Renal pelvis (tissue), 4 donors: ENCODE data around the gene ALPK1. TPM values are rescaled to one million over a fixed set of nuclear protein-coding genes. Genes with fewer than 3 reads are reported as not detected.
"Not testable (repeated sequence)": the region's sequence is repeated elsewhere in the genome, so short reads cannot be mapped to it uniquely, and the experiment has no call there.

Source experiments
- DNase-seq: peaks from one replicate; pipeline ENCODE4 v3.0.0-alpha.2; 2013
- polyA plus RNA-seq, 3 donors: library from polyadenylated mRNA; unstranded; fragments of 120-200 nt; gene quantifications; one replicate each; pipeline ENCODE4 v1.2.1, GENCODE V29; 2013; ENCODE audit not compliant: insufficient read length in 3 of 3

The ALPK1 gene
- polyA plus RNA-seq, 3 donors = 10.0 to 19.4 (median 17.0) TPM

- DNase-seq = no peak
These were observed 151.3 kb downstream of the ALPK1 start for GRCh38 chr4:112448306-112449132.

- no peak for DNase-seq
These were observed 152.5 kb downstream of the ALPK1 start for GRCh38 chr4:112449708-112450107.

- DNase-seq = no peak
These were observed 153.9 kb downstream of the ALPK1 start for GRCh38 chr4:112451104-112451503.

GRCh38 chr4:112451831-112452230, 154.7 kb downstream of the ALPK1 start:
- no peak for DNase-seq

- no peak for DNase-seq
These were observed 156.2 kb downstream of the ALPK1 start for GRCh38 chr4:112453321-112453720.

- DNase-seq = no peak
These were observed 175.1 kb downstream of the ALPK1 start for GRCh38 chr4:112472318-112472717.

GRCh38 chr4:112473985-112474384, 176.8 kb downstream of the ALPK1 start:
- no peak for DNase-seq

- DNase-seq = no peak
These were observed 188.8 kb downstream of the ALPK1 start for GRCh38 chr4:112485930-112486329.

- not testable (repeated sequence) for DNase-seq
These were observed 193.6 kb downstream of the ALPK1 start for GRCh38 chr4:112490808-112491207.

Other genes with a start within 250 kb of the ALPK1 start
- gene FAM241A, start 151.9 kb upstream of the ALPK1 start, polyA plus RNA-seq = 1 to 10 TPM; 1.1 to 1.5 (median 1.3) TPM
- 10 to 100 TPM; 34.5 to 40.4 (median 34.7) TPM for gene AP1AR, start 65.6 kb upstream of the ALPK1 start, polyA plus RNA-seq
- gene TIFA, start 11.5 kb upstream of the ALPK1 start, polyA plus RNA-seq = 10 to 100 TPM; 12.4 to 15.8 (median 15.2) TPM
- not detected for gene NEUROG2, start 218.8 kb downstream of the ALPK1 start, polyA plus RNA-seq